Esophagus squamous epithelium (tissue), 4 donors: ENCODE results near the gene ZMYND19.

Source experiments
- CTCF ChIP-seq, 6 experiments: fragments of 450-650 bp in 4 of 6; fragments of 200-600 bp in 2 of 6; sonication (generic) in 2 of 6; IDR thresholded peaks; one replicate each; pipeline ENCODE4 v1.5.1; 2016 to 2019; ENCODE audit warnings: antibody characterized with exemption in 6 of 6, mild to moderate bottlenecking in 4 of 6, moderate library complexity in 4 of 6
- POLR2A ChIP-seq, 4 donors: fragments of 450-650 bp; IDR thresholded peaks; one replicate each; pipeline ENCODE4 v1.6.1; 2017; ENCODE audit warnings: antibody characterized with exemption in 4 of 4, mild to moderate bottlenecking in 4 of 4, moderate library complexity in 3 of 4

GRCh38 chr9:137607141-137607857, 17.0 kb upstream of the ZMYND19 start:
- TF ChIP-seq CTCF (IDR thresholded peaks at IDR 0.05) (no peak), POLR2A (IDR thresholded peaks at IDR 0.05) (no peak)
